CD4-positive, alpha-beta T cell treated with Interleukin-1 beta for 1 hour (primary cell): ENCODE measurements around the gene EFNB3.

Experiments
- DNase-seq, 2 donors: peaks; one replicate each; pipeline ENCODE4 v3.0.0-alpha.2; 2020 to 2022

Gene EFNB3

DNA sequence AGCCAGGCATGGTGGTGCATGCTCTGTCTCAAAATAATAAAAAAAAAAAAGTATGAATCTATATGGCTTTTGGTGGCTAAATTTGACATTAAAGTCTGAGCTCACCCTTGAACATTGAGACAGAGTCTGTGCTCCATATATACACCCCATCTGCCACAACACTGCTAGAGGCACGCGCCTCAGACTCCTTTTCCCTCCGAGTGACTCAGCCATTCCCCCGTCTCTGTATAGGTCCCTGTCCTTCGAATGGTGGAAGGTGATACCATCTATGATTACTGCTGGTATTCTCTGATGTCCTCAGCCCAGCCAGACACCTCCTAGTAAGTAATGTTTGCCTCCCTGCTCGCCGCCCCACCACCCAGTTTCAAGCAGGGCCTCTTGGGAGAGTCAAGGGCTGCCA lies 4.5 kb upstream of the EFNB3 start:
- DNase-seq = no peak

DNA sequence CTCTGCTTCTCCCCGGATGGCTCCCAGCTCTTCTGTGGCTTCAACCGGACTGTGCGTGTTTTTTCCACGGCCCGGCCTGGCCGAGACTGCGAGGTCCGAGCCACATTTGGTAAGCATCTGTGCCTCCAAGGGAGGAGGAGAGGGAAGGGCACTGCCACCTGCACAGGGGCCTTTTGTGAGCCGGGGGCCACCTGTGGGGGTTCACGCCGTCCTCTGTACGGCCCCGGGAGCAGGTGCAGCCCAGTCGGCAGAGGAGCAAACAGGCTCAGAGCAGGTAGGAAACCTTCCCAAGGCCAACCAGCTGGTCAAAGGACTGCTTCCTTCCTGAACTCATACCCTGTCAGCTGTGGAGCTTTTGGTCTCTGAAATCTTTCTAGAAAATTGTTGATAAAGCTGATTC lies 3.3 kb upstream of the EFNB3 start:
- no peak for DNase-seq

DNA sequence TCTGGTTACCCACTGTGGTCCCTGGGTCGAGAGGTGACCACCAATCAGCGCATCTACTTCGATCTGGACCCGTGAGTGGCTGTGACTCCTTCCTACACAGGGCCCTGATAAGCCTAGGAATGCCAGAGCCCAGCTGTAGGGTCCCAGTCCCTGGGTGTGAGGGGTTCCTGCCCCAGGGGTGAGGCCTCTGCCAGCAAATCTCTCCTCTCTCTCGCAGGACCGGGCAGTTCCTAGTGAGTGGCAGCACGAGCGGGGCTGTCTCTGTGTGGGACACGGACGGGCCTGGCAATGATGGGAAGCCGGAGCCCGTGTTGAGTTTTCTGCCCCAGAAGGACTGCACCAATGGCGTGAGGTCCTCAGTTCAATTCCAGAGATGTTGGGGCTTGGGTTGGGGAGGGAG lies 2.2 kb upstream of the EFNB3 start:
- no peak for DNase-seq

DNA sequence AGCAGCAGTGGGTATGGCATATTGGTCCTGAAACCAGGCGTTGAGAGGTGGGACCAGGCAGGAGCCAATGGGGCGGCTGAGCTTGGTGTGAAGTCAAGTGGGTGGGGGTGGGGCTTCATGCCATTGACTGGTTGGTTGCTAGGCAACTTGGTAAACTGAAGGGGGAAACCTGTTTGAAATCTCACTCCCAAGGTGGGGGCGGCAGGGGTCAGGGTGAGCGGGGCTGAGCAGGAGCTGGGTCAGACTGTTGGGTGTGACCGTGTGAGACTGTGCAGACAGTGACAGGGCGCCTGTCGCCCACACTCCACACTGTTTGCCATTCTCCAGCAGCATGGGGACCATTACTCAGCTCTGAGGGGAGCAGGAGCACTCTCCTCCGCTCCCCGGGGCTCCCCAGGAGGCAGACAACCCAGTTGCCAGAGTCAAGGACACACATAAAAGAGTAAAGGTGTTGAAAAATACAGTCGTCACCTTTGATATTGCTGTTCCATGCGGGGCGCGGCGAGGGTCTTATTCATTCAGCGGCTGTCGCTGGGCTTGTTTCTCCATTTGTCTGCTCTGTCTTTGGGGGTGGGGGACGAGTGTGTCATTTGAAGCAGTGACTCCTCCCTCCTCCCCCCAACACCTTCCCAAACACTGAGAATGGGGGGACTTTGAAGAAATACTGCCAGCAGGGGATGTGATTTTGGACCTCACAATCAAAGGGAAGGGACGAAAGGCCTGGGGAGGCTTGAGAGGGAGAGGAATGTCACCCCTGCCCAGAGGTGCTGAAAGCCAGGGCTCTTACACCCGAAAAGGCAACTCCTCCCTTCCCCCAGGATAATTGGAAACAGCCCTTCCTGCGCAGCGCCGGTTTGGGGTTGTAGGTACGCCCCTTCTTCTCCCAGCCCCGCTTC lies 1.2 kb upstream of the EFNB3 start:
- DNase-seq = peak in 1 of 2 donors; percentile 29

DNA sequence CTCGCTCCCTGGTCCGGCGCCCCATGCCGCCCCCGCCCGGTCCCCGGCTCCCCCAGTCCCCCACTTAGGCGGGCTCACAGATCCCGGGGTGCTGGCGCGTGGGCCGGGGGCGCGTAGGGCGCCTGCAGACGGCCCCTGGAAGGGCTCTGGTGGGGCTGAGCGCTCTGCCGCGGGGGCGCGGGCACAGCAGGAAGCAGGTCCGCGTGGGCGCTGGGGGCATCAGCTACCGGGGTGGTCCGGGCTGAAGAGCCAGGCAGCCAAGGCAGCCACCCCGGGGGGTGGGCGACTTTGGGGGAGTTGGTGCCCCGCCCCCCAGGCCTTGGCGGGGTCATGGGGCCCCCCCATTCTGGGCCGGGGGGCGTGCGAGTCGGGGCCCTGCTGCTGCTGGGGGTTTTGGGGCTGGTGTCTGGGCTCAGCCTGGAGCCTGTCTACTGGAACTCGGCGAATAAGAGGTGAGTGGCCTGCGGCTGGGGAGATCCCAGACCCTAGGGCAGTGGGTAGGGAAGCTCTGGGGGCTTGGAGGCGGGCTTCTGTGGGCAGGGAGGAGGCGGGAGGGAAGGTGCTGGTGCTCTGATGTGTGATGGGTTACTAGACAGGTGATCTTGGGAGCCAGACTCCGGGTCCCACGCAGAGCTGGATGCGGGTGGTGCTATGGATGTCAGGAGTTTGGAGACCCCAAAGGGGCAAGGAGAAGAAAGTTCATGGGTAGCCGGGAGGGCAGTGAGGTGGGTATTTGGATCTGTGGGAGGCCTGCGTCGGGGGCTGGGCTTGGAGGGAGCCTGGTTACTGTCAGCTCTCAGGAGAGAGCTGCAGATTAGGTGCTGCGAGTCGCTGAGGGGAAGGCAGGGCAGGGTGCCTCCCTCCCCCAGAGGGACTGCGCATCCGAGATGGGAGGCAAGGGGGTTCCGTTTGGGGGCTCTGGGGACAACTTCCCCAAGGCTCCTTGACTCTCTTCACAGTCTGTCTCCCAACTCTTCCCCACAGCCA lies 560 bp downstream of the EFNB3 start:
- no peak for DNase-seq

DNA sequence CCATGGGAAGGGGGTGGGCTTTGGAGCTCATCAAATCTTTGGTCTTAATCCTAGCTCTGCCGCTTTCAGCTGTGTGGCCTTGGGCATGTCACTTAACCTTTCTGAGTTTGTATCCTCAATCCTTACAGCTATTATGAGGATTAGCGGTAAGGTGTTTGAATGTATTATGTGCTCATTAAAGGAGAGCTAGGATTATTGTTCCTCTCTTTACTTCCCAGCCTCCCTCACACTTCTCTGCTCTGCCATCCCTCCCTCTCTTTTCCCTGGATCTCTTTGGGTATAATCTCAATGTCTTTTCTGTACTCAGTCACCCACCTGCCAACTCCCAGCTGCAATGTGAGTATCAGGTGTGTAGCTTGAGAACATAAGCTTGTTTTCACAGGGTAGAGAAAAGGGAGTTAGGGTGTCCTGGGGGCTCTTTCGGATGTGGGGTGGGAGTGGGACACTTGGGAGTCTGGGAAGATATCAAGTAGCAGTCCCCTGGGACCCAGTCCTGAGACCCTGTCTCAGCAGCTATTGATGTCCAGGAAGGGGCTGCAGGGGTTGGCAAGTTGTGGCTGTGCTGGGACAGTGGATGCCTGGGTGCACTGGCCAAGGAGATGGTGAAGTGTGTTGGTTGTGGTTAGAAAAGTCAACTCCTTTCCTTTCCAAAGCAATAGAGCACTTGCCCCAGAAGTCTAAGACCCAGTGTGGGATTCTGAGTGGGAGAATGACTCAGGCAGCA lies 1.8 kb downstream of the EFNB3 start:
- DNase-seq = no peak

DNA sequence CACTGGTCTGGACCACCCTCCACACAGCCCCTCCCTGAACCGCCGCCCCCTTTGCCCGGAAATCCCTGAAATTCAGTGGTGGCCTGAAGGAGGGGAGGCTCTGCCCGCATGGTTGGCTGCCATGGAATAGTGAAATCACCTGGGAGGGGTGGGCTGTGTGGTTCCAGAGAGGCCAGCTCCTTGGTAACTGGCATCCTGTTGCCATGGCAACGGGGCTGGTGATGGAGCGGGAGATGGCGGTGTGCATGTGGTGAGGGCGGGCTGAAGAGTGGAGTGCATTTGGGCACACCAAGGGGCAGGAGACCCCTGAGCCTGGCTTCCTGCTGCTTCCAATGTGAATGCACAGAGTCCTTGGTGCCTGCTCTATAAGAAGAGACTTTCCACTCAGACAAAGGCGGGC lies 2.4 kb downstream of the EFNB3 start:
- no peak for DNase-seq

DNA sequence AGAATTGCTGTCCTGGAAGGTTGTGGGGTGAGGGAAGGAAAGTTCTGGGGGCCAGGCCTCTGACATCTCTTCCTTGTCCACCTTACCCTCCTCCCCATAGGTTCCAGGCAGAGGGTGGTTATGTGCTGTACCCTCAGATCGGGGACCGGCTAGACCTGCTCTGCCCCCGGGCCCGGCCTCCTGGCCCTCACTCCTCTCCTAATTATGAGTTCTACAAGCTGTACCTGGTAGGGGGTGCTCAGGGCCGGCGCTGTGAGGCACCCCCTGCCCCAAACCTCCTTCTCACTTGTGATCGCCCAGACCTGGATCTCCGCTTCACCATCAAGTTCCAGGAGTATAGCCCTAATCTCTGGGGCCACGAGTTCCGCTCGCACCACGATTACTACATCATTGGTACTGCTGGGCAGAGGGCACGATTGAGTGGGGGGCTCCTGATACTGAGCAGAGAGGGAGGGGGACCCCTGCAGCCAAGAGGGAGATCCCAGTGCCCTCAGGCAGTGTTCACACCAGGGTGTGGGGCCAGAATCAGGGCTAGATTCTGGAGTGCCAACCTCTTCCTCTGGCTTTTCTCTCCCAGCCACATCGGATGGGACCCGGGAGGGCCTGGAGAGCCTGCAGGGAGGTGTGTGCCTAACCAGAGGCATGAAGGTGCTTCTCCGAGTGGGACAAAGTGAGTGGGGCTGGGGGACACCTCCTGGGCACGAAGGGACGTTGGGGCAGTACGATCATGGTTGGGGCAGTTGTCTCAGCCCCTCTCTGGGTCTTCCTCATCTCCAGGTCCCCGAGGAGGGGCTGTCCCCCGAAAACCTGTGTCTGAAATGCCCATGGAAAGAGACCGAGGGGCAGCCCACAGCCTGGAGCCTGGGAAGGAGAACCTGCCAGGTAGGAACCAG lies 3.1 kb downstream of the EFNB3 start:
- no peak for DNase-seq

DNA sequence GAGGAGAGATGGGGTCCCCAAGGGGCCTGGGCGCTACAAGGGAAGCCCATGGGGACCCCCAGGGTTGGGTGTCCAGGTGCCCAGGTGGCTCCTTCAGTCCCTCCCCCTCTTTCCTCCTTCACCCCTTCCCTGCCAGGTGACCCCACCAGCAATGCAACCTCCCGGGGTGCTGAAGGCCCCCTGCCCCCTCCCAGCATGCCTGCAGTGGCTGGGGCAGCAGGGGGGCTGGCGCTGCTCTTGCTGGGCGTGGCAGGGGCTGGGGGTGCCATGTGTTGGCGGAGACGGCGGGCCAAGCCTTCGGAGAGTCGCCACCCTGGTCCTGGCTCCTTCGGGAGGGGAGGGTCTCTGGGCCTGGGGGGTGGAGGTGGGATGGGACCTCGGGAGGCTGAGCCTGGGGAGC lies 4.0 kb downstream of the EFNB3 start:
- DNase-seq = no peak

DNA sequence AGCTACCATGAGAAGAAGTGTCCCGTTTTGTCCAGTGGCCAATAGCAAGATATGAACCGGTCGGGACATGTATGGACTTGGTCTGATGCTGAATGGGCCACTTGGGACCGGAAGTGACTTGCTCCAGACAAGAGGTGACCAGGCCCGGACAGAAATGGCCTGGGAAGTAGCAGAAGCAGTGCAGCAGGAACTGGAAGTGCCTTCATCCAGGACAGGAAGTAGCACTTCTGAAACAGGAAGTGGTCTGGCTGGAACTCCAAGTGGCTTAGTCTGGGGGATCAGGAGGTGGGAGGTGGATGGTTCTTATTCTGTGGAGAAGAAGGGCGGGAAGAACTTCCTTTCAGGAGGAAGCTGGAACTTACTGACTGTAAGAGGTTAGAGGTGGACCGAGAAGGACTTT lies 5.3 kb downstream of the EFNB3 start:
- peak in 1 of 2 donors; percentile 14 for DNase-seq

DNA sequence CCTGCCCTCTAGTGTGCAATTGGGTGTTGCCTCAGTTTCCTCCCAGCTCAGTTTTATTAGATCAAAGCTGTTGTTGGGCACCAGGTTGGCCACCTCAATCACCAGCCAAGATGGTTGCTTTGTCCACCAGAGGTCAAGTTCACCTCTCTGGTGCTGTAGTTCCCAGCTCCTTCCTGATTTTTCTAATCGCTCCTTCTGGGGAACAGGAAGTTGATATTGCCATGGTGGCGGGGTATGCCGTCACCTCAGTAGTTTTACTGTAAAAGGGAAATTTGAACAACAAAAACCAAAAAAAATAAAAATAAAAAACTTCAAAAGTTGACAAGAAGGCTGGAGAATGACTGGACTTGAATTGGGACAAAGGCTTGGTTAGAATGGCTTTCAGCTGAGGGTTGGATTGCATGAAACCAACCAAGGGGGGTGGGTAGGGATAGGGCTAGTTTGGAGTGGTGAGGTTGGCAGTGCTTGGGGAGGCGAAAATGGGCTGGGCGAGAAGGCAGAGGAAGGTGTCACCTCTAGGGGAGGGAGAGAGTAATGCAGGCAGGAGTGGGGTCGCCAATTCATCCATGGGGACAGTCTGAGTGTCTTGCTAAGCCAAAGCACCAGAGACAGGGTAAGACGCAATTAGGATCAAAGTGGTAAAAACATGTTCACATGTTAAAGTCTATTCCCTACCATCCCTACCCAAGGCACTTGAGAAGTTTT lies 6.2 kb downstream of the EFNB3 start:
- no peak for DNase-seq

DNA sequence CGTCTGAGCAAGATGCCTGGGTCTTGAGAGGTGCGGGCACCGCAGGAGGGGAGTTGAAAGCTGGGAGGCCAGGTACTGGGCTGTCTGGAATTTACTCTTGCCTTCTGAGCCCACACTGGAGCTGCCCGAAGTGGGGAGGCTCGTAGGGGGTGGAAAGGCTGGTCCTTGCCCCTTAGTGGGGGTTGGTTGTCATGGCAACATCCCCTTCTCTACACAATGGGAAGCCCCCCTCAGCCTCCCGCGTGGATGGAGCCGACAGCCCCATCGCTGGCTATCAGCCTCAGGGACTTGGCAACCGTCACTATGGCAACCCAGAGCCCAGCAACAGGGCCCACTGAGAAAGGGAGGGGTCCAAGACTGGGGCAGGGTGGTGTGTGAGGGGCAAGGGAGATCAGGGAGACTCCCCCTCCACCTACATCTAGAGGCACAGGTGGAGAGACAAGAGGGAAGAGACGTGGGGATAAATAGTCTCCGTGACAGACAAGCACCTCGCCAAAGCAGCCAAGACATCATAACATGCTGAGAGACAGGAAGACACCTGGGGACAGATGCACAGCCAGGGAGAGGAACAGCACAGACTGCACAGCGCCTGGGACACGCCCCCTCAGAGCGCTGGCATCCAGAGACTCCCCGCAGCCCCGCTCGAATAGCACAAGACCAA lies 7.2 kb downstream of the EFNB3 start:
- no peak for DNase-seq

DNA sequence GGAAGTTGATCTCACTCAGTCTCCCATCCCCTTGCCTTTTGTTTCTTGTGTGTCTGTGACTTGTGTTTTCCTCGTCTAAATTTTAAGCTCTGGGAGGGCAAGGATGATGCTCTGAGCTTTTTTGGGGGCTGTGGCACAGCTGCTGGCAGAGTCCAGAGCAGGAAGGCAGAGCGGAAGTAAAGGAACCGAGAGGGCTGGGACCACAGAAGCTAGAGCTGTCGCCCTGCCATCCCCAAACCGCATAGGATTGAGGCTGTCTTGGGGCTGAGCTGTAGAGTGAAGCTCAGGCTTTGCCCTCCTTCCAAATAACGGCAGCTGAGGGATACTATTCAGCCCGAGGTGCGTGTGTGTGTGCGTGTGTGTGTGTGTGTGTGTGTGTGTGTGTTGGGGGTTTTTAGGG lies 8.8 kb downstream of the EFNB3 start:
- DNase-seq = no peak

DNA sequence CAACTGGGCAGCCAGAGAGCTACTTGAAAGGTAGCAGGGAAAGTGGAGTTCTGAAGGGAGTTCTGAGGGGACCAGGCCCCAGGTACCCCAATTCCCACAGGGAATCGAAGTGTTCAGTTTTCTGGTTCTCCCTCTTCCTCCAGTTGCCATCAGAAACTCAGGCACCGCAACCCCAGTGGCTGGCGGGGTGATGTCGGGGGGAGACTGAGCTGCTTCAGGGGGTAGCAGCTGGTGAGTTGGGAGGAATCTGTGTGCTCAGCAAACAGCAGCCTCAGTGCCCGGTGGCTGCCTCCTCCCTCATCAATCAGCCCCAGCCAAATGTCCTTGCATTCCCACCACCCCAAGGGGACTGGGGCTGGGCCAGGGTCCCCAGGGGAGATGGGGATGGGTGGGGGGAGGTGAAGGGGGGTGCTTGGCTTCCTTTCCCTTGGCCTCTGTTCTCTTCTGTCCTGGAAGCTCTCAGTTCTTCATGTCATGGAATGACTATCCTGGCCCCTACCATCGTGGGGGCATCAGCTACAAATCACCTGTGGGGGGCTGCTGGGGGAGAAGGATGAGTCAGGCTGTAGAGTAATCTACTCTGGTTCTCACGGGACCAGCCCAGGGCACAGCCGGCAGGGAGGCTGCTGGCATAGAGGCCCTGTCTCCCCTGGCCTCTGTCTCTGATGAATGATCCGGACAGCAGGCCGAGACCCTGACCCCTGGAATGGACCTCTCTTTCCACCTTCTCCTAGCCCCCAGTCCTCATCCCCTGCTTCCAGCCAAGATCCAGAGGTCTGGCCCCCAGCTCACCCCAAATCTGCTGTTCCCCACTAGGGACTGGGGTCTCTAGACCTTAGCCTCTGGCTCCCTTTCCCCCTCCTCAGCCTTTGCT lies 10.0 kb downstream of the EFNB3 start:
- DNase-seq = no peak

DNA sequence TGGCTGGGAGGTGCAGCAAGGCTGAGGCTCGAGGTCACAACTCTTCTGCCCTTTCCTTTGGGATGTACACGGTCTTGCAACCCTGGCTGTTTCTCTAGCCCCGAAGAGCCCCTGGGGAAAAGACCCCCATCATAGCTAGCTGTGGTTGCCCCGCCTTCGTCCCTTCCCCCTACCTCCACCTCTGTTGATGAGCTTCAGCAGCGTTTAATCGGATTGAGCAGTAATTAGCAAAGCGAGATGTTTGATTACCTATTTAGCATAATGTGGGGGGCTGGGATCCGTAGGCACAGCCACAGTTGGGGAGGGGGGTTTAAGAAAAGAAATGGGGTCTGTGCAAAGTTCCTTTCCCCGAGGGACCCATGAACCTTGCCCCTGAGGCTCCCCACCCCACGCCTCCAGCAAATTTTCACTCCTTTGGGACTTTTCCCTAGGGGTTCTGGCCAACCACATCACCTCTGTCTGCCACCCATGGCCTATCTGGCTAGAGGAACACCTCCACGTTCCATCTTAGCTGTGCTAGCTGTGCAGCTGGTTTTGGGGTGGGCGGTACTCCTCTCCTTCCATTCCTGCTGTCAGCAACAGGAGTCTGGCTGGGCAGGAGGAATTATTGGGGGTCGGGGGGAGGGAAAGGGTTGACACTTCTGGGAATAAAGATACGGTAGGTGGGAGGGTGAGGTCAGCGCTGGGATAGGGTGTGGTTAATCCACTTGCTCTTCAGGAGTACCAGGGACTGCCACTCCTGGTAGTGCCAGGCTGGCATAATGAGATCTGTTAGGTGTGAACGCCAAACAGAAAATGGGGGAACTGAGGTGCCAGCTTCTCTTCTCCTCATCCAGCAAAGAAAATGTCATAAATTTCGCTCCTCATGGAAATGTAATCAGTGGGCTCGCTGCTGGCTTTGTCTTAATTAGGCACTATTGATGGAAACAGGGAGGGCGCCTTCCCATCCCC lies 11.2 kb downstream of the EFNB3 start:
- DNase-seq = no peak

DNA sequence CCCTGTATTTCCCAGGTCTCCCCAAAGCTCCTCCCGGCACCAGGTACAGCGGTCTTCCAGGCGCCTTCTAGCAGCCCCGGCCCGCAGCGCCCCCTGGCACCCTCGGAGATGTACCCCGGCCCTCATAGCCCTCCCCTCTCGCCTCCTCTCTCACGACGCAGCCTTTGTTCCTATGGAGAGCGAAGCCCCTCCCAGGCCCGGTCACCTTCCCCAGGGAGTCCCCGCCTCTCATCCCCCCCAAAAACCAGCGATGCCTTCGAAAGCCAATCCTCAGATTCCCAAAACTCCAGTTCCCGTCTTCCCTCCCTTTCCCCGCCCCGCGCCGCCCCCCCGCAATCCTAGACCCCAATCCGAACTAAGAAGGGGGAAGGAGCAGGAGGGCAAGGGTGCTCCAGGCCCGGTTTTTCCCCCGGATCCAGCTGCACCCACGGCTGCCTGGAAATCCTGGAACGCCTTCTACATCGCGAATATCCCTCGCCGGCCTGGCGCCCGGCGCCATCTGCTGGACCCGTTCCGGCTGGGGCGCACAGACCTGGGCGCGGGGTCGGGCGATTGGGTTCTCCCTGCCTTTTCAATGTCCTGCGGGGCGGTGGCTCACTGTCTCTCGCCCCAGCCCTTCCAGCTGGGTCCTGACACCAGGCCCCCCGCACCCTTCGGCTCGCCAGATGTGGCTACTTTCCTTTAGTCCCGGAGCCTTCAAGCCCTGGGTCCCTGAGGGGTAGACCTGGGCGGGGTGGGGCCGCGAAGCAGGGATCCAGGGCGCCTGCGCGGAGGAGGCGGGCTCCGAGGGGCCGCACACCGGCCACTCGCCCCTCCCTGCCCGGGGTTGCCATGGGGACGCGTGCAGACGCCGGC lies 12.1 kb downstream of the EFNB3 start, which contains the start of gene DNAH2:
Gene DNAH2, plus strand, starts transcription at position 844 of the 855 bp plus-strand sequence. CDS start 1,991 bp downstream, outside the sequence.
- DNase-seq = peak in 1 of 2 donors; percentile 26

DNA sequence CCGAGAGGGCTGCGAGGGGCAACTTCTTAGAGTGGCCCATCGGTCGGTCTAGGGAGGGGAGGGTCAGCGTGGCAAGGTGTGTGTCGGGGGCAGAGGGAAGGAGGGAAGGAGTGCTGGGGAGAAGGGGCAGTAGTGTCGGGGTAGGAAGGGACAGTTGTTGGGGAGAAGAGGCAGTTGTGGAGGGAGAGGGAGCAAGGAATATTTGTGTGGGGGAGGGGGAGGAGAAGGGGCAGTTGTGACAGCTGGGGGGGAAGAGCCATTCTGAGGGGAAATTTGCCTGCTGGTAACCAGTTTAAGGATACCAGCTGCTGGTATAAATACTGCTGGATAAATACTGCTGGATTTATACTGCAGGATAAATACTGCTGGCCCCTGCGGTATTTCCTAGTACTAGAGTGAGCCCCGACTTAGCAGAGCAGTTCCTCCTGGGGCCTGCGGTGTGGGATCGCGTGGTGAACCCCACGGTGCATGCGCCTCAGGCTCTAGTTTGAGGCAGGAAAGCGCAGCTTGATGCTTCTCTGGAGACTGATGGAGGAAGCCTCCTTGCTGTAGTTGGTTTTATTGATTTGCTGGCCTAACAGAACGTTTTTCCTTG lies 12.9 kb downstream of the EFNB3 start:
- no peak for DNase-seq
